SH-SY5Y (cell line): ENCODE results near the gene PI3.

Source experiments
- GATA2 ChIP-seq: IDR thresholded peaks from 2 replicates; pipeline ENCODE4 v1.6.1; 2011; ENCODE audit warnings: mild to moderate bottlenecking, low read depth, low read length
- GATA3 ChIP-seq: IDR thresholded peaks from 2 replicates; pipeline ENCODE4 v1.6.1; 2011; ENCODE audit warnings: low read depth, mild to moderate bottlenecking, low read length, moderate library complexity

Gene PI3

GRCh38 chr20:45174434-45175364, at the start of gene PI3:
Gene PI3, plus strand, starts transcription at chr20:45174902. Its CDS starts 21 bp downstream, at chr20:45174923.
- TF ChIP-seq GATA3 (no peak), GATA2 (no peak)

DNA sequence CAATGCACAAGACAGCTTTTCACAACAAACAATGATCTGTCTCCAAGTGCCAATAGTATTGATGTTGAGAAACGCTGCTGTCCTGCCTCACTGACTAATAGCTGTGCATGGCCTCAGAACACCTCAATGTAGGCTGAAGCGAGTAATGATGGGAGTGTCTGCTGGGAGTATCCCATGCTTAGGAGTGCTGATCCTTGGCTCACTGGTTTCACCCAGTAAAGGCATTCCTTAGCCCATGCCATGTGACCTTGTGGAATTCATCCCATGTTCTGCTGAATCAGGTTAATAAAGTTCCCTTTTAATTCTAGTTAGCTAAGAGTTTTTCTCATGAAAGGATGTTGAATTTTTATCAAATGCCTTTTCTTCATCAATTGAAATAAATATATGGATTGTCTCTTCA, 46.6 kb upstream of the PI3 start:
- TF ChIP-seq GATA2 = no peak

DNA sequence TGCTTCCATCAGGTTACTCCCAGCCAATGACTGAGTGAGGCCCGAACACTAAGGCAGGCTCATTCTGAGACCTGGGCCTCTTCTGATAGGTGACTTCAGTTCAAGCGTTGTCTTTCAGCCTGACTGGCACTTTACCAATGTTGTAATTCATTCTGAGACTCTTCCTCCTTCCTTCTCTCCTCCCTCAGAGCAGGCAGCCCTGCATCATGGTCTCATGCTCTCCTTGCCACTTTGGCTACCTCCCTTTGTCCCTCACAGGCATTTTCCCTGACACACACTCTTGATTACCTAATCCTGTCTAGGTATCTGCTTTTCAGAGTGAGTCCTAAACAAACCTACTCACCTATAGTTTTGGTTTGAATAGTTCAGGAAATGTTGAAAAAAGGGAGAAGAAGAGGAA, 37.8 kb upstream of the PI3 start:
- no peak for TF ChIP-seq GATA2
- TF ChIP-seq GATA3 = no peak

DNA sequence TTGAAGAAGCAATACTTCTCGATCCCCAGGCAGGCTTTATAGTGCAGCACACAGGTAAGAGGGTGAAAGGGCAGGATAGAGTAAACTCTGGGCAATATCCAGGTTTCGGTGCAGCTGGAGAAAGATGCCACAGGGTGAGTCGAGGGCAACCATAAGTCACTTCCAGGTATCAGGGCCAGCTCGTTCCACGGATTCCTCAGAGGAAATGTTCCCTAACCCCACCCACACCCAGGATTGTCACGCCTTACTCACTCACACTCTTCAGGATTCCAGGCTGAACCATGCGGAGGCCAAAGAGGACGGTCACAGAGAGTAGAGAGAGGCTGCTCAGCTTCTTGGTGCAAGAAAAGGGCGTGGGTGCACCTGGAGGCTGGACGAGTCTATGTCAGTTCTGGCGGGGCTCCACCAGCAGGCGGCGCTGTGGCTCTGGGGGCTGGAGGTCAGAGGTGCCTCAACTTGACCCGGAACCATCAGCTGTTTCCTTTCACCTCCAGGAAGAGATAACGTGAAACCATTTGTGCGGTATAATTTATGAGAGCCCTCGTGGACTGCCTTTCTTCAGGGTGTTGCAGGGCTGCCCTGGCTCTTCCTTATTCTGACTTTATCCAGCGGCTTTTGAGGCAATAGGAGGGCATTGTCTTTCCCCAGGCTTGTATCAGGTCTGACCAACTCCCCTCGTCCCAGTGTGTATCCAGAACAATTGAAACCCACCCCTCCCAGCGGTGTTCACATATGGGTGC, 36.0 kb upstream of the PI3 start:
- TF ChIP-seq GATA2 (no peak), GATA3 (no peak)

- TF ChIP-seq GATA3 (no peak), GATA2 (no peak)
Measured at GRCh38 chr20:45140836-45141235, 33.9 kb upstream of the PI3 start.

- no peak for TF ChIP-seq GATA2
- no peak for TF ChIP-seq GATA3
Measured at GRCh38 chr20:45149062-45149461, 25.6 kb upstream of the PI3 start.

DNA sequence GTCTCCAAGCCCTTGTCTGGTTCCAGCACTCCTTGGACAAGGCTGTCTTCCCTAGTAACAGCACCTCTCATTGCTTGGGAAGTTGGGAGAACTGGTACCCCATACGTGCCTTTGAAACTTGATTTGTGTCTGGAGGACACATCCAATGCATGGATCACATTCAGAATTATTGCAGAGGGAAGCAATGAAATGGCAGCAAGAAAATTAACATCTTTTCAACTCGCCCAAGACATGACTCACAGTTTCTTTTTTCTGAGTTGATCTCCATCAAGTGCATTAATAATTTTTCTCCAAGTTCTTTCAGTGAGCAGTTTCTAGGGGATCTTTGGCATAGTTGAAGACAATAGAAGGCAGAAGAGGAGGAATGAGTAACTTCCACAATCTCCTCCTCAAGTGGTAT, 22.3 kb upstream of the PI3 start:
- no peak for TF ChIP-seq GATA3
- no peak for TF ChIP-seq GATA2

GRCh38 chr20:45153147-45153546, 21.6 kb upstream of the PI3 start:
- TF ChIP-seq GATA2 (no peak), GATA3 (no peak)

DNA sequence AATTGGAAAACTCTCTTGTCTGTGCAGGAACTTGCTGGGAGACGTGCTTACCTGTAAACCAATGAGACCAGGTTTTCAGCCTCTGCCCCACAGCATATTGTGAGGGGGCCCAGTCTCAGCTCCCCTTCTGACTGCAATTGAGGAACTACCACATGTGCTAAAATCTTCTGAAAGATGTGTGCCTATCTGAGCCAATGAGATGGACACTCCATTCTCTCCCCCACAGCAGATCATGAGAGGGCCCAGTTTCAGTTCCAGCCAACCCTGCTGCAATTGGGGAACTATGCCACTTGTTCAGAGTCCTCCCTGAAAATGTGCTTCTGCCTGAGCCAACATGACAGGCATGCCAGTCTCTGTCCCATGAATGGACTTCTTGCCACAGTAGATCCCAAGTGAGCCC, 20.9 kb upstream of the PI3 start:
- TF ChIP-seq GATA2 (no peak), GATA3 (no peak)

GRCh38 chr20:45154183-45154582, 20.5 kb upstream of the PI3 start:
- TF ChIP-seq GATA3 (no peak), GATA2 (no peak)

DNA sequence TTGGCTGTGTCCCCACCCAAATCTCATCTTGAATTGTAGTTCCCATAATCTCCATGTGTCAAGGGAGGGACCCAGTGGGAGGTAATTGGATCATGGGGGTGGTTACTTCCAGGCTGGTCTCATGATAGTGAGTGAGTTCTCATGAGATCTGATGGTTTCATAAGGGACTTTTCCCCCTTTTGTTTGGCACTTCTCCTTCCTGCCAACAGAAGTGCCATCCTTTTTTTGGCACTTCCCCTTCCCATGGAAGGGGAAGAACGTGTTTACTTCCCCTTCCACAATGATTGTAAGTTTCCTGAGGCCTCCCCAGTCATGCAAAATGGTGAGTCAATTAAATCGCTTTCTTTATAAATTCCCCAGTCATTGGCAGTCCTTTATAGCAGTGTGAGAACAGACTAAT, 18.0 kb upstream of the PI3 start:
- TF ChIP-seq GATA3 (no peak), GATA2 (no peak)

- TF ChIP-seq GATA3 (no peak), GATA2 (no peak)
Measured at GRCh38 chr20:45157962-45158361, 16.7 kb upstream of the PI3 start.

DNA sequence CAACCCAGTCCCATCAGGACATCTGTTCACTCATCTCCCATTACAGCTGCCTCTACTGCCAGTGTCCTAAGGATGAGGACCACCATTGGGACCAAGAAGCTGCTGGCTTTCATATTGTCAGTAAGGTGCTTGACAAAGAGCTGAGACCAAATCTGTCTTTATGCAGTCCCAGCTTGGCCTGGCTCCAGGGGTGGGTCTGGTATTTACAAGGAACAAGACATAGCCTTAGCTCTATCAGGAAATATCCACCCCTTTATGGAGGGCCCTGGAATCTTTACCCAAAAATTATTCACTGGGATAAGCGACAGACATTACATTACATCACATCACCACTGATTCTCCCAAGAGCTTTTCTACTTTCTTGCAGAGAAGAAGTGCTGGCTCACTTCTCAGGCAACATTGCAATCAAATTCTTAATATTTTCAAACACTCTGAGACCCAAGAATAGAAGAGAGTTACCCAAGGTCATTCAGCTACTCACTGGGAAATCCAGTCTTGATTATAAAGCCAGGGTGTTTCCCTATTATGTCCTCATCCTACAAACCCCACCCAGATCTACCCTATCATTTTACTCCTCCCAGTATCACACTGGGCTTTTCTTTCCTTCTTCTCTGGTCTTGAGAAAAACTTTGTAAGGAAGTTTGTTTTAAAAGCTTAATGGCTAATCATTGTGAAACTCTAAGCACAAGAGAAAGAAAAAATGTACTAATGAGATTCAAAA, 11.5 kb upstream of the PI3 start:
- TF ChIP-seq GATA2 (no peak), GATA3 (no peak)

- TF ChIP-seq GATA3 (no peak), GATA2 (no peak)
Measured at GRCh38 chr20:45164906-45165305, 9.8 kb upstream of the PI3 start.
